NCI-H82 (cell line): ENCODE data around the gene SORCS2.

ENCODE experiments used
- DNase-seq: peaks from one replicate; lab custom pipeline; 2025; lab: John Stamatoyannopoulos, UW

The SORCS2 gene

DNA sequence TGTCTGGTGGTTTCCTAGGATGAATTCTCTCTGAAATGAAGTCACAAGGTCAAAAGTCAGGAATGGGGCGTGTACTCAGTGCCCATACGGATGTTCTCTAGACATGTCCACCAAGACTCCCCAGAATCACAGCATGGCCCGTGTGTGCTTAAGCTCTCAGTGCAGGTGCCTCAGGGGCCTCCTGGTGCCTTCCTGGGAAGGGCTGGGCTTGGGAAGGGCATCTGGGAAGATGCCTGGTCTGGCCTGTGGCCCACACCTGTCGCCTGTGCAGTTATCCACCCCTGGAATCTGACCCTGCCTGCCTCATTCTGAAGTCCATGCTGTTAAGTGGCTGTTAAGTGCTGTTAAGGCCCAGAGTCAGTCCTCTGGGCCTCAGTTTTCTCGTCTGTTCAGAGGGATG is 31.2 kb downstream of the SORCS2 start:
- no peak for DNase-seq

DNA sequence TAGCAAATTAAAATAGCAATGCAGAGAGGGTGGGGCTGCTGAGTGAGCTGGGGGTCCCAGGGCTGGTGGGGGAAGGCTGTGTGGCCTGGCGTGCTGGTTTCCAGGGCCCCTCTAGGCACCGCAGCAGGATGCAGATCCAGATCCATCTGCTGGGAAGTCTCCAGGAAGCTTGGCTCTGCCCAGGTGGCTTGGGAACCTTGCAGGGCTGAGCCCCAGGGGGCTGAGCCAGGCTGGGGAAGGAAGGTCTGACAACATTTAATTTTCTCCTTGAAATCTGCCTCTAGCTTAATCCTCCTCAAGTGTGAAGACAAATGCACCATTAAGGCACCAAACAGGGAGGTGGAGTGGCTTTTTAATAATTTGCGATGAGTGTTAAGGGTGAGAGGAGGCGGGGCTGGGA is 31.7 kb downstream of the SORCS2 start:
- peak; percentile 59 for DNase-seq

DNA sequence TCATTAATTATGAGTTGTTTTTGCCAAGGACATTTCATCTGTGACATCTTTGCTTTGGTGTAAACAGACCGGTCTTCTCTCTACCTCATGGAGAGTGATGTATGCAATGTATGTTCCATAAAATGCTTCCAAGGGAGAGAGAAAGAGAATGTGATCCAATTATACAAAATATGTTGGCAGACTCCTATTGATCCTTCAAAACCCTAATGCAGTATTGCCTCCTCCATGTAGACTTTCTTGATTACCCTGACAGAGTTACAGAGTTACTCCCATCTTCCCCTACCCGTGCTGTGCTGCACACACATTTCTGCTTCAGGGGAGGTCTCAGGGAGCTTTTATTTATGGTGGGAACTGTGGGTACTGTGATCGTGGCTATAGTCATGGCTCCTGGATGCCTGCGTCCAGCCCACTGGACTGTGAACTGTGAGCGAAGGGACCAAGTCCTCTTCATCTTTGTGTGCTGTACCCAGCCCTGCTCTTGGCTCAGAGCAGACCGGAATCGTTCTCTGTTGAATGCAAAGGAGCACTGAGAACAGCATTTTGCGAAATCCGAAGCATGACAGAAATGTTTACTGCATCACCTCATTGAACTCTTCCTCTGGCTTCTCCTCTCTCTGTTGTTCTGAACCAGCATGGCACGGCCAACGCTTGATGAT is 32.7 kb downstream of the SORCS2 start:
- DNase-seq, result no peak

DNA sequence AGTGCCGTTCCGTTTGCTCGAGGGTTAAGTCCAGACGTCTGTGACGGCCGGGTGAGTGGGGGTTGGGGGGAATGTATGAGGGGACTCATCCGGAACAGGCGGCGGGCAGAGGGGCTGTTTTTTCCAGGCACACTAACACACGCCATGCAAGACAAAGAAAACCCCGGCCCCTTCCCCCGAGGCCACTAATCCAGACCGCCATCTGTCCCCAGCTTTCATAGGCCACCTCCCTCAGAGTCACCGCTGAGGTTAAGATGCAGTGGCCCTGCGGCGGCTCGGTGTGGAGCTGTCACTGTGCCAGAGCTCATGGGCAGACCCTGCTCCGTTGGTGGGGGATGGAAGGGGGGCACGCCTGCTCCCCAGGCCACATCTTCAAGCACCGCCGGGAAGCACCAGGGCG is 34.1 kb downstream of the SORCS2 start:
- DNase-seq, result peak; percentile 98

DNA sequence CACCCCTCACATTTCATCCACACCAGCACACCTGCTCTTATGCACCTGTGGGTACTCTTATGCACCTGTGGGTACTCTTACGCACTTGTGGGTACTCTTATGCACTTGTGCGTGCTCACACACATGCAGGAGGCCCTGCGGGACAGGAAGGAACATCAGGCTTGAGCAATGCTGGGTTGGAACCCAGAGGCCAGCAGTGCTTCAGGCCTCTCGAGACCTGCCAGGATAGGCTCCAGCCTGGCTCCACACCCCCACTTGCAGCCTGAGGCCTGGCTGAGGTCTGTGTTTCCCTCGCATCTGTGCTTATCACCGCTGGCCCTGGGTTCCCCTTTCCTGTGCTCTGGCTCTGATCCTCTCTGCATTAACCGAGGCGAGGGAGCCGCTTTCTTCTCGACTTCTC is 34.7 kb downstream of the SORCS2 start:
- peak; percentile 47 for DNase-seq

DNA sequence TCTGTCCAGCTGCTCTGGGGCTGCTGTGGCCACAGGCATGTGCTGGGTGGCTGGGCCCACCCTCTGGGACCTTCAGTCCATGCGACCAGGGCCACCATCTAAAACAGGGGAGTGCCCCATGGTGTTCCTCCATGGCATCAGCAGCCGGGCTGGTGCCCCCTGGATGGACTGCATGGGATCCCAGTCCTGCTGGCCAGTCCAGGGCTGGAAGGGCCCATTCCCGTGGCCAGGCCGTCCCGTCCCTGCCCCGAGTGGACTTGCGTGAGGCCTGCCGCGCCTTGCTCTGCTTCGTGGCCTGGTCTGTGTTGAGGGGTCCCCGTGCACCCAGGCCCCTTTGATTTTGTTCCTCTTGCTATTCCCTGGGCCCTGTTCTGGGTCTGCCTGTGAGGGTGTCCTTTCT is 36.4 kb downstream of the SORCS2 start:
- no peak for DNase-seq

DNA sequence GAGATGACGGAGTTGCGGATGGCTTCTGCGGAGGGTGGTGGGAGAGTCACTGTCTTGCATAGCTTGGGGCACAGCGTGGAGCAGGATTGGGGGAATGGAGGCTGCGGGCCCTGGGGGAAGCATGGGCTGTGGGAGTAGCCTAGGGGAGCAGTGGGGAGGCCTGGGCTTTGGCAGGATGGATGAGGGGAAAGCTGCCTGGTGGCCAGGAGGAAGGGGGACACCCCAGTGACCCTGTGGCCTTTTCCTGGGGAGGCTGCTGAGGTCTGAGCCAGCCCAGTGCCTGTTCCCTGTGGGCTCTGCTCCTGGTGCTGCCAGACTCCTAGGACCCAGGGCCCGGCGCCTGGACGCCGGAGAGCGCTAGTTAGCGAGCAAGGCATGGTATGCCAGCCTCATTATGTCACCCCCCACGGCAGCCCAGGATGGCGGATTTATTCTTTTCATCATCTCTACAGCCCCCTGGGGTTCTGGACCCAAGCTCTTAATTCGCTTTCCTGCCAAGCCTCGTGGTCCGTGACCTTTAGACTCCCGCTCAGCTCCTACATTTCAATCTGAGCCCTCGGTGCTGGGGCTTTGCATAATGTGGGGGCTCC is 39.8 kb downstream of the SORCS2 start:
- no peak for DNase-seq

DNA sequence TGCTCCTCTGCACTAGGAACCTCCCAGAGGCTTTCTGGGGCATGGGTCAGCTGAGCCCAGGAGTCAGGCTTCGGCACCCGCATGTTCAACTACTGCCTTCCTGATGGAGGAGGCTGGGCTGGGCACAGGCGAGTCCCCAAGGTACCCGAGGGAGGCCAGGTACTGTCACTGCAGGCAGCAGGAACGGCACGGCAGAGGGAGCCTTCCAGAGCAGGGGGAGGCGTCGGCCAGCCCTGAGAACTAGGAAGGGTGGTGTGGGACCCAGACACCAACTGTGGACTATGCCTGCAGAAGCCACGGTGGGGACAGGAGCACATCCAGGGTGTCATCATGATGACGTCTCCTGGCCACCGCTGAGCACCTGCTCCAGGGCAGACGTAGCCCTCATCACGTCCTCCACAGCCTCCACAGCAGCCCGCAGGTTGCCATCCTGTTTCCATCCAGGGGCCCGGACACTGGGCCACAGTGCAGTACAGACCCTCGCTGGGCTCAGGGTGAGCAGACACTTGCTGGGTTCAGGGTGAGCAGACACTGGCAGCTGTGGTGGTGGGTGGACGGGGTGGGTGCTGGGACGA is 40.8 kb downstream of the SORCS2 start:
- no peak for DNase-seq

DNA sequence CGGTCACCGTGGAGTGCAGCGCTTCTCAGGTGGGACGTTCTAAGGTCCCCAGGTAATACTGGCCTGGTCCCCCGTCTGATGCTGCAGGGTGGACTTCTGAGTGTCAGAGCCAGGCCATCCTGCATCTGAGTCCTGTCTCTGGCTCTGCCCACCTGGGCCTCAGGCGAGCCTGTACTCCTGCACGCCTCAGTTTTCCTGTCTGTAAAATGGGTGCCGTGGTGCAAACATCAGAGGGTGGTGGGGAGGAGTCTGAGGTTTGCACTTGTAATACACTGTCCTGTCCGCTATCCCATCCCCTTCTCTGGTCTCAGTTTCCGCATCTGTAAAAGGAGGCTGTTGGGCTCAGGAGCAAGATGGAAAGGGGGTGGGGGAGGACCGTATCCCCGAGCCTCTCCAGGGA is 41.3 kb downstream of the SORCS2 start:
- no peak for DNase-seq

DNA sequence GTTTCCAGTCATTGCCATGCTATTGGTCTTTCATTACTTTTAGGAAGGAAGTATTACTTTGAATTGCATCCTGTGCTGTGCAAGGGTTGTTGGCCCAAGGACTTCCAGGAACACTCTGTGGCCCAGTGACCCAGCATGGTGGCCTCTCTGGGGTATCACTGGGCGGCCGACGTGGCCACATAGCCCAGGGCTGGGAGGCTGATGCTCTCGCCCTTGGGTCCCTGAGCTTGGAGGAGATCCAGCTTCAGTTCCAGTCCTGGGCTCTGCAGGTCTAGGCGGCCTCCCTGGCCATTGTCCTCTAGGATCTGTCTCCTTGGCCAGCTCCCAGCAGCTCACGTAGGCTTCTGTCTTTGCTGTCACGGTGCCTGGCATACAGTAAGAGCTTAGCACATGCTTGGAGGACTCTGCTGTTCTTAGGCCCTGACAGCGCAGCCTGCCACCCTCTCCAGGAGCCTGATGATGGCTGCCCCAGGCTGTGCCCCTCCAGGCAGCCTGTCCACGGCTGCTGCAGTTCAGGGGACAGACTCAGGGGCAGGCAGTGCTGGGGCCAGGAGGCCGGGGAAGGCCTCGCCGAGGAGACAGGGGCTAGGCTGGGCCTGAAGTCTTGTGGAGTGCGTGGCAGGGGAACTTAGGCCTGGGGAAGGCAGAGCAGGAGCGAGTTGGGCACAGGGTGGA is 42.2 kb downstream of the SORCS2 start:
- DNase-seq, result no peak

DNA sequence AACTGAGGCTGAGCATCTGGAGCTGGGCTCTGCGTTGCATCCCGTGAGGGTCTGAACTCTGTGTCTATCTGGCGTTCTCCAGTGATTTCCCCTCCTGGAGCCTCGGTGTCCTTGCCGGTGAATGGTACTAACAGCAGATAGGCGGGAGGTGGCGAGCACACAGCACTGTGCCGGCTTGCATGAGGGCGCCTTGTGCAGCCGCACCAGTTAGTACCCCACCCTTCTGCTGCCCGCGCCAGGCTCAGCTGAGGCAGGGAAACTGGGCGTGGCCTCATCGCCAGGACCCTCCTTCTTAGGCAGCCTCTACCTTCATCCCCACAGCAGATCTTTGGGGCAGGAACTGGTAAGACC is 42.7 kb downstream of the SORCS2 start:
- DNase-seq, result no peak

DNA sequence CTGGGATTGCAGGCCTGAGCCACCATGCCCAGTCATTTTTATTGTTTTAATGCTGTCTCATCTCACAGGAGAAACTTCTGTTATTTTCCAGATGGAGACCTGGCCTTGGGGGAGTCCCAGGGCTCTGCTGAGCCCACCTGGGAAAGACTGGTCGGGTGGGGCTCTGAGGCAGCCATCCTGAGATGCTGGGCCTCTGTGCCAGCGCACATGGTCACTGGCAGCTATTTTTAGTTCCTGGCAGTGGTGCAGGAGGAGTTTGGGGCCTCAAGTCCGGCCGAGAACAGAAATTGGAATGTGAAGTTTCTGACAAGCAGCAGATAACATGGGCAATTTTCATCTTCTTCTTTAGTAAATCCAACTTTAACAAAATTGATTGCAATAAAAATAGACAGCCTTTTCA is 44.5 kb downstream of the SORCS2 start:
- DNase-seq, result no peak

DNA sequence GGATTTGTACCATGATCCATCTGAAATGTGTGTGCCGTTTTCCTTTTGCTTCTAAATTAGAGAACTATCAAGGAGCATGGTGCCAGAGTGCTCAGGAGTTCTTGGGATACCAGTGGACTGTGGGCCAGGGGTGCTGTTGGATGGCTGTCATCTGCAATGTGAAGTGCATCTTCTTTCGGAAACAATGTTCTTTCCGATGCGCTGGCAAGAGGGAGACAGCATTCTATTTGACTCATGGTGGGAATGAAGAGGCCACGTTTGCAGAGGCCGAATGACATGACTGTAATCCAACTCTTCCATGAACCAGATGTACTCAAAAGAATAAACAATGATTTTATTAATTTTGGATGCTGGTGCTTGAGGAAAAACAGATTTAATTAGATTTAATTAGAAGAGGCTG is 45.5 kb downstream of the SORCS2 start:
- no peak for DNase-seq

DNA sequence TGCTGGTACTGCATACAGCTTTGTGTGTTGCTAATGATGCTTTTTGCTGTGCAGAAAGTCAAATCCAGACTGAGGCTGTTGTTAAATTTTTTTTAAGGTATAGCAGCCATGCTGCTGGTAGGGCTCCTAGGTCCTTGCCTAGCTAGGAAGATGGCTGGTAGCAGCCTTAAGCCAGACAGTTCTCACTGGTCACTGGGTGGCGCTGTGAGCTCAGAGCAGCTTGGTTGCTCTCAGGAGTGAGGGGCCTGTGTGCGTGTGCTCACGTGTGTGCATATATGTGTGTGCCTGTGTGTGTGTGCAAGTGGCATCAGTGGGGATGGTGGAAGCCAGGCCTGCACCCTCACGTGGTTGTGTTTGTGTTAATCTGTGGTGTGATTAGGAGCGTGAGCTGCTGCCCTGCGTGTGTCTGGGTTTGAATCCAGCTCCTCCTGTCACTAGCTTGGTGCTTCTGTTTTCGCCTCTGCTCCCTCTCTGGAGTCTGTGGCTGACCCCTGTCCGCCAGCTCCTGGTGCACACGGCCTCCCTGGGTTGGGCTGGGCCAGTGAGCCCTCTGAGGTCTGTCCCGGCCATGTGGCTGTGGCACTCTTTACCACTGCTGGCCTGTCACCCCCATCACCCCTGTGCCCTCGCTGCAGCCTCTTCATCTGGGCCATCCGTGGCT is 46.1 kb downstream of the SORCS2 start:
- DNase-seq, result peak; percentile 32

DNA sequence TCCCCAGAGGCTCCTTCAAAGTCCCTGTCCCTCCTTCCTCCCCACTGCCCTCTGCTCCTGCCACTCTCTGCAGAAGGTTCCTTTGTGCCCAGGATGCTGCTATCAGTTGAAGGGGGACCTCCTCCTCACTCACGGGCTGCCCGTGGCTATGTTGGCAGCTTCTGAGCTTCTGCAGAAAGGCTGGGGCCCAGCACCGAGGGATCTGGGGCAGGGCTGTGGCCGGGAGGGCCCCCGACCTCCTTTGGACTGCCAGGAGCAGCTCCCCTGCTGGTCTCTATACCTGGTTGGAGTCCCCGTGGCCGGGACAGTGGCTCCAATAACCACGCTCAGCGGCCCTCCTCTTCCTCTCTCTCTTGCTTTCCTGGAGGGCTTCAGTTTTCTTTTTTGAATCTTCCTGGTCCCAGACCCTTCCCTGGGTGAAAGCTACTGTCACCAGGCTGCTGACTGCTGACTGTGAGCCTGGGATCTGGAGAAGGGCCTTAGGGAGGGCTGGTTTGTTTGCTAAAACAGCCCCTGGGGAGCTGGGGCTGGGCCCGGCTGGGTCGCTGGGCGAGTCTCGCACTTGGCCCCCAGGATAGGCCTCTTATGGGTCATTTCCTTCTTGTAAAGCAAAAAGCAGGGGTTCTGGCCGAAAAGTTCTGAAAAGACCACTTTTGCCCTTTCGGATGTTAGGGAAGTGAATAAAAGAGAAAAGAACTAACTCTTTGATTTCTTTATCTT is 46.9 kb downstream of the SORCS2 start:
- no peak for DNase-seq

DNA sequence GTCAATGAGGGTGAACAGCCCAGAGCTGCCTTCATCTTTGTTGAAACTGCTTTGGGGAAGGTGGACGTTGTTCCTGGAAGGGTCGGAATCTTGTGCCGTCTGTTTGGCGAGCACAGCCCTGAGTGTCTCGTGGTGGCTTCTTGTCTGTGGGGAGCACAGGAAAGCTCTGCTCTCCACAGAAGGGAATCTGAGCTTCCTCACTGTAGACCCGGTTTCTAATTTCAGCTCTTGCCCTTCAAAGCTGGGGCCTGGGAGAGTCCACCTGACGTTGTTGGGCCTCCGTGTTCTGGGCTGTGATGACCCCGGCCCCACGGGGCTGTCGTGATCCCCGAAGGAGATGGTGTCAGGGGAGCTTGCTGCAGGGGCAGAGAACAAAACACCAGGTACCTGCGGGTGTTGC is 47.5 kb downstream of the SORCS2 start:
- peak; percentile 27 for DNase-seq

DNA sequence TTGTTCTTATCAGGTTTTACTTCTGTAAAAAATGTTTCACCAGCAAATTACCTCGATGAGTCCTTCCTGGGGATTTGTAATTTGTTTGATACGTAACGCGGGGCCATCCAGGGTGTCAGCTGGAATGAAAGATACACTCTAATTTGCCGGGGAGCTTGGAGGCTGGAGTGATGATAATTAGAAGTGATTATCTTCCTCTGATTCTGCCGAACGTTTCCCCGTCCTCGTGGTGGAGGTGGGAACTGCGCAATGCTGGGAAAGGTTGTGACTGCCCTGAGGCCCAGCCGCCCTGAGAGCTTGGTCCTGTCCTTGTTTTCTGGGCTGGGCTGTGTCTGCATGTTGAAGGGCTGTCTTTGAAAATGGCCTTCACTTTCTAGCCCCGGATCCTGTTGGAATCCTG is 48.0 kb downstream of the SORCS2 start:
- DNase-seq, result peak; percentile 77

DNA sequence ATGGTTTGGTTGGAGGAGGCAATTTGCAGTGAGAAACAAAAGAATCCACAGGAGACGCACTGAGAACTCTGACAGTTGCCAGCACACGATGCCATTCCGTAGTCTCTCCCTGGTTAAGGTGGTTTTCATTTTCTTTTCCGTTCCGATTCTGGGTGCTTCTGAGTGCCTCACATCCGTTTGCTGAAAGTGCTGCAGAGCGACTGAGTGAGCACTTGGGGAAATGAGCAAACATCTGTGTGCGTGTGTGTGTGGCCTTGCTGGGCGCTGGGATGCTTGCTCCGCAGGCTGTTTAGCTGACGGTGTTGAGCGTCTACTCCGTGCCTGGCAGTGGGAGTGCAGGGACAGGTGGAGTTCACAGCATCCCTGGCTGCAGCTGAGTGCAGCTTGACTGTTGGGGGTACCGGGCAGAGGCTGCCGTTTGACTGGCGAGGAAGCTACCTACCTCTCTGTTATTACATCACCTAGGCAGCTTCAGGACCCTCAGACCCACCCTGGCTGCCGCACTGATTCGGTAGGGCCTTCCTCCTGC is 49.3 kb downstream of the SORCS2 start:
- no peak for DNase-seq

DNA sequence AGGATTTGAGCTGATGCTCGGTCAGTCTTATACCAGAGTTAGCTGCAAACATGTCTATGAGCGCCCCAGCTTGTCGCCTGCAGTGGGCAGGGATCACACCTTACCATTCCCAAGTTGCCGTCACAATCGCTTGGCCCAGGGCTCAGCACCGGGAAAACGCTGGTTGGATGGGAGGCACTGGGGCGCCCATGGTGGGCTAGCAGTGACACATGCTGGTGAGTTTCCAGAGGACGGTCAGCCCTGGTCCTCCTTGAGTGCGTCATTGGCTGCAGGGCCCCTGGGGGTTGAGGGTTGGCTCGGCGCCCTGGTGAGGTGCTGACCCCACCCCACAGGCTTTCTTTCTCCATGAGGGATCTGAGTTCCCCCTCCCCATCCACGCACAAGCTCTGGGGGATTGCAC is 50.4 kb downstream of the SORCS2 start:
- no peak for DNase-seq

DNA sequence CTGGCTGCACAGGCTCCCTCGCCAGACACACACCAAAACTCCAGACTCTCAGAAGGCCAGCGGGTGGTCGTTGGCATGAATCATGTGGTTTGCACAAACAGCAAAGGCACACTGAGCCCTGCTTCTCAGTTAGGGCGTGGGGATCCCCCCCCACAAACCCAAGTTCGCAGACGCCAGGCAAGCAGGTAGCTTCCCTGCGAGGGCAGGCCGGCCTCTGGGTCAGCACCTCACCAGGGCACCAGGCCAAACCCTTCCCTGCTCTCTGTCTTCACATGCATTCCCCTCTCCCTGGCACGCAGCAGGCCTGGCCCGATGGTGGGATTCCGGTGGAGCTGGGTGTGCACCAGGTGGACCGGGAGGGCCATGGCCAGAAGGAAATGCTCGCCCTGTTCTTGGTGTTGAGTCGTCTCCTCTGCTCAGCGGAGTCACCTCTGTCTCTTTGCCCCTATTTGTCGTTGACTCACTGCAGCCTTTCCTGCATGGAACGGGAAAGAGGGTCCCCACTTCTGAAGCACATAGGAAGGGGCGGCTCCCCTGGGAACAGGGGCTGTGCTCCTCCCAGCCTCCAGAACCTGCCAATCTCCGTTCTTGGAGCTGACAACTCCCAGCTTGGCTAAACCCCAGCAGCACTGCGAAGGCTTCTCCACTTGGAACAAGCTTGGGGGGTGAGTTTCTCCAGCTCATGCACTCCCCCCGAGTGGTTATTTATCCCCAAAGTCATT is 51.4 kb downstream of the SORCS2 start:
- no peak for DNase-seq

DNA sequence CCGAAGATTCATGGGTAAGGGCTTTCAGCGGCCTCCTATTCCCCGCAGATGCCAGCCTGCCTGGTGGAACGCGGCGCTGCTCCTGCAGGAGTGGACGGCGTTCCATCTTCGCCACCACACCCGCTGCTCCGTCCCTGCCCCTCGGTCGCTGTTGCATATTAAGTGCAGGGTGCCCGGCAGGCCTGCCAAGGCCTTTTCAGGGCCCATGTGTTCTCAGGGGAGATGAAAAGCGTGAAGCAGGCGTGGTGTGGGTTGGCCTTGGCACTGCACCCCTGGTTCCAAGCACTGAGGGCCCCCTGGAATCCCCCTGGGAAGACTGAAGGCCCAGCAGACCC is 52.0 kb downstream of the SORCS2 start:
- DNase-seq, result no peak
